ENCODE results near the gene EXOC6B. TPM values are rescaled to one million over a fixed set of nuclear protein-coding genes. Genes with fewer than 3 reads are reported as not detected.

Gene EXOC6B
- total RNA-seq, 1 donor from 2014 or later: 32.2 TPM

DNA sequence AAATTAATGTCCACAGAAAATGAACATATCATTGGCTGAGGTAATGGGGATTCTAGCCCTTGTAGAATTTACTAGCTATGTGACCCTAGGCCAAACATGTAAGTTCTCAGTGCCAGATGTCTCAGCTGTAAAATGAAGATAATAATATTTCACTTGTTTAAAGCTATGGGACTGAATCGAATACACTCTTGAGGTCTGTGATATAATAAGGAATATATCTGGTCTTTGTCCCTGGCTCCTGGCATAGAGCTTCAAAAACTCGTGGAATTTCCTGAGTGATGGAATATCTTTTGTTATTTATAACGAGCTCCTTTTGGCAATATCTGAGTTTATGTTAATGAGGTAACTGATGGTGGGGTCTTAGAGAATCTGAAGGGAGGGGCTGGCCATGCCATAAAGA is 476.8 kb downstream of the EXOC6B start:
- no peak for DNase-seq (ENCODE audit: low spot score)
- Mint-ChIP-seq H3K4me1 (ENCODE audit: low read depth) (no peaks in the 10 kb centered on the region), H3K9me3 (ENCODE audit: low read depth) (peaks cover 14% of the 10 kb centered on the region), H3K27me3 (ENCODE audit: low read depth) (no peaks in the 10 kb centered on the region), H3K27ac (ENCODE audit: unreplicated experiment) (no peak overlapping the region), H3K36me3 (ENCODE audit: low read depth) (peaks cover 11% of the 10 kb centered on the region), H3K4me3 (ENCODE audit: unreplicated experiment) (no peak overlapping the region)
- TF ChIP-seq, protein P1, sequence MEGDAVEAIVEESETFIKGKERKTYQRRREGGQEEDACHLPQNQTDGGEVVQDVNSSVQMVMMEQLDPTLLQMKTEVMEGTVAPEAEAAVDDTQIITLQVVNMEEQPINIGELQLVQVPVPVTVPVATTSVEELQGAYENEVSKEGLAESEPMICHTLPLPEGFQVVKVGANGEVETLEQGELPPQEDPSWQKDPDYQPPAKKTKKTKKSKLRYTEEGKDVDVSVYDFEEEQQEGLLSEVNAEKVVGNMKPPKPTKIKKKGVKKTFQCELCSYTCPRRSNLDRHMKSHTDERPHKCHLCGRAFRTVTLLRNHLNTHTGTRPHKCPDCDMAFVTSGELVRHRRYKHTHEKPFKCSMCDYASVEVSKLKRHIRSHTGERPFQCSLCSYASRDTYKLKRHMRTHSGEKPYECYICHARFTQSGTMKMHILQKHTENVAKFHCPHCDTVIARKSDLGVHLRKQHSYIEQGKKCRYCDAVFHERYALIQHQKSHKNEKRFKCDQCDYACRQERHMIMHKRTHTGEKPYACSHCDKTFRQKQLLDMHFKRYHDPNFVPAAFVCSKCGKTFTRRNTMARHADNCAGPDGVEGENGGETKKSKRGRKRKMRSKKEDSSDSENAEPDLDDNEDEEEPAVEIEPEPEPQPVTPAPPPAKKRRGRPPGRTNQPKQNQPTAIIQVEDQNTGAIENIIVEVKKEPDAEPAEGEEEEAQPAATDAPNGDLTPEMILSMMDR (IDR thresholded peaks at IDR 0.05): no peak

DNA sequence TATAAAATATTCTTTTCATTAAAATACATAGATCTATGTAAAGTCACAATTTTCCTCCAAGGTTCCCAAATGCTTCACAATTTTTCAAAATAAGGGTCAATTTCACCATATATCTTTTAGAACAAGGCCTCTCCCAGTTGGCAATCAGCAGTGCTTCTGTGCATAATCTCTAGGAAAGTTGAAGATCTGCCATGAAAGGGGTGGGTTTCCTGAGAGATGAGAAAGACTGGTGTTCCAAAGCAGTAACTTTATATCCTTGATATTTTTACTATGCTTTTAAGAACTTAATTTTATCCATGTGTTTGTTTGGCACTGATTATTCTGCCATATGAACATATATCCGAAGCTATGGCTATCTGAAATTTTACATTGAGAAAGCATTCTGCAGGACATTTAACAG is 478.8 kb downstream of the EXOC6B start:
- Mint-ChIP-seq H3K4me3 (ENCODE audit: unreplicated experiment) (no peak overlapping the region), H3K36me3 (ENCODE audit: low read depth) (peaks cover 11% of the 10 kb centered on the region), H3K27me3 (ENCODE audit: low read depth) (no peaks in the 10 kb centered on the region), H3K9me3 (ENCODE audit: low read depth) (peaks cover 17% of the 10 kb centered on the region), H3K27ac (ENCODE audit: unreplicated experiment) (no peak overlapping the region), H3K4me1 (ENCODE audit: low read depth) (no peaks in the 10 kb centered on the region)
- no peak for DNase-seq (ENCODE audit: low spot score)
- TF ChIP-seq, protein P1 (IDR thresholded peaks at IDR 0.05): no peak

DNA sequence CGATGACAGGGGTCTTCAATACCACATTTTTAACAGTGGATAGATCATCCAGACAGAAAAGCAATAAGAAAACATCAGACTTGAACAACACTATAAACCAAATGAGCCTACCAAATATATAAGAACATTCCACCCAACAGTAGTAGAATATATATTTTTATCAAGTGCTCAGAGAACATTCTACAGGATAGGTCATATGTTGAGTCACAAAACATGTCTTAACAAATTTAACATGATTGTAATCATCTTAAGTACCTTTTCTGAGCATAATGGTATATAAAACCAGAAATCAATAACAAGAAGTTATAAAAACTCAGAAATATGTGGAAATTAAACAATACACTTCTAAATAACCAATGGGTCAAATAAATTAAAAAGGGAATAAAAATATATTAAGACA is 484.2 kb downstream of the EXOC6B start:
- Mint-ChIP-seq H3K27ac (ENCODE audit: unreplicated experiment) (no peak overlapping the region), H3K4me1 (ENCODE audit: low read depth) (no peaks in the 10 kb centered on the region), H3K36me3 (ENCODE audit: low read depth) (peaks cover 10% of the 10 kb centered on the region), H3K27me3 (ENCODE audit: low read depth) (no peaks in the 10 kb centered on the region), H3K4me3 (ENCODE audit: unreplicated experiment) (no peak overlapping the region), H3K9me3 (ENCODE audit: low read depth) (peaks cover 17% of the 10 kb centered on the region)
- TF ChIP-seq, protein P1 (IDR thresholded peaks at IDR 0.05): no peak
- DNase-seq (ENCODE audit: low spot score): no peak

DNA sequence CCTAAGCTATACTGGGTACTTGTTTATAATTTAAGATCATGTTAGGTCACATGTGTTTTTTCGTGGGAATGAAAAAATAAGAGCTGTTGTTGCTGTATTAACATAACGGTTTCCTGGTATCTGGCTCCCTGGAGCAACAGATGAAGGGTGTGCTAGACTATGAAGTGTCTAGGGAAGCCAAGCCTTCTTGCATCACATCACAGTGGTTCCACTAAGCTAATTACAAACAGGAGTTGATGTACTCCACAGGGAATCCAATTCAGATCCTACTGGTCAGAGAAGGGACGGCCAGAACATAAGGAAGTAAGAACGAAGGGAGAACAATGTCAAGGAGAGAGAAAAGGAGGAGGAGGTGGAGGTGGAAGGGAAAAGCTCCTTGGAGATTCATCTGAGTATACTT is 485.2 kb downstream of the EXOC6B start:
- no peaks in the 10 kb centered on the region for H3K4me1 Mint-ChIP-seq (ENCODE audit: low read depth)
- TF ChIP-seq, protein P1 (IDR thresholded peaks at IDR 0.05): no peak
- H3K27me3 Mint-ChIP-seq (ENCODE audit: low read depth): no peaks in the 10 kb centered on the region
- H3K27ac Mint-ChIP-seq (ENCODE audit: unreplicated experiment): no peak overlapping the region
- DNase-seq (ENCODE audit: low spot score): no peak
- no peak overlapping the region for H3K4me3 Mint-ChIP-seq (ENCODE audit: unreplicated experiment)
- H3K9me3 Mint-ChIP-seq (ENCODE audit: low read depth): peaks cover 17% of the 10 kb centered on the region
- H3K36me3 Mint-ChIP-seq (ENCODE audit: low read depth): peaks cover 10% of the 10 kb centered on the region

DNA sequence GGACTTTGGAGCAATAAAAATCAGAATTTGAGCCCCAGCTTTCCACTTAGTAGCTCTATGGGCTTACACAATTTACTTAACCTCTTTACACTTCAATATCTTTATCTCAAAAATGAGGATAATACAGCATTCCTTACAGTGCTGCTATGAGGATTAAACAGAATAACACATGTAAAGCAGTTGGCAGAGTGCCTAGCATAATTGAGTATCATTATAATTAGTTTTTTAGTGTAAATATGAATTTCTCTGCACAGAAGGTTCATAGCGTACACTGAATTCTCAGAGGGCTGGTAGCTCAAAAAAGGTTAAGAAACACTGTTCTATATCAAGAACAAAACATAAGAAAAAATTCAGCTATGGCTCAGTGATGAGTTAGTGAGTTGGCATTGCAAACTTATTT is 487.8 kb downstream of the EXOC6B start:
- Mint-ChIP-seq H3K36me3 (ENCODE audit: low read depth) (no peaks in the 10 kb centered on the region), H3K27ac (ENCODE audit: unreplicated experiment) (no peak overlapping the region), H3K4me3 (ENCODE audit: unreplicated experiment) (no peak overlapping the region), H3K27me3 (ENCODE audit: low read depth) (no peaks in the 10 kb centered on the region), H3K9me3 (ENCODE audit: low read depth) (no peaks in the 10 kb centered on the region), H3K4me1 (ENCODE audit: low read depth) (no peaks in the 10 kb centered on the region)
- TF ChIP-seq, protein P1 (IDR thresholded peaks at IDR 0.05): no peak
- DNase-seq (ENCODE audit: low spot score): no peak

All from chondrocyte (in vitro differentiated cells).